ENCODE results near the gene ARHGAP40.

The ARHGAP40 gene

GRCh38 chr20:38692436-38693411, 91.1 kb downstream of the ARHGAP40 start:
- peak; percentile 39 for DNase-seq

GRCh38 chr20:38697306-38697705, 95.7 kb downstream of the ARHGAP40 start:
- no peak for DNase-seq

DNA sequence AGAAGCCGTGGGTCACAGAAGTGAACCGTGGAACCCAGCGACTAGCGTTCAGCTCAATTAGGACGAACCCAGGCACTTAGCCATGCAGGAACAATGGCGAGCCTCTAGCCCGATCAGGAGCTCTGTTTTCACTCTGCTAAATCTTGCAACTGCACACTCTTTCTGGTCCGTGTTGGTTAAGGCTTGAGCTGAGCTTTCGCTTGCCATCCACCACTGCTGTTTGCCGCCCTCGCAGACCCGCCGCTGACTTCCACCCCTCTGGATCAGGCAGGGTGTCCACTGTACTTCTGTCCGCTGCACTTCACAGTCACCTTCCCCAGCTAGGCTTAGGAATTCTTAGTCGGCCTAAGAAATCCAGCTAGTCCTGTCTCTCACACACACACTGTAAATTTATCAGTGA, 96.9 kb downstream of the ARHGAP40 start:
- no peak for DNase-seq

DNA sequence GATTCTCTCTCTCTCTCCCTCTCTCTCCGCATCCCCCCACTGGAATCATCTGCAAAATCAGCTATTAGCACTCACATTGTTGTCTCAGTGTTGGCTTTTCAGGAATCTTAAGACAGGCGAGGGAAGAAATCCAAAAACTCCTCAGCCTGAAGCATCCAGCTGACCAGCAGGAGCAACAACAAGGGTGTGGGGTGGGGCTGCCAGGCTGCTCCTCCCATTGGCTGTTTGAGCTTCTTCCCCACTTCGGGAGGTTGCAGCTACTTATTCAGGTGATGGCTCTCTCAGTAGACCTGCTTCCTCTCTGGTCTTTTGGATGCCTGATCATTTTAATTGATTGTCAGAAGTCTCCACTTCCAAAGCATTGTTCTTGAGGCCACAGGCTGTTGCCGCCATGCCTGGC, 98.5 kb downstream of the ARHGAP40 start:
- no peak for DNase-seq

Measured in activated CD4-positive, alpha-beta T cell treated with anti-CD3 and anti-CD28 coated beads, Interleukin-10, Interleukin-2, amounts not matched to agents 100 ng/mL and 50 ng/mL, durations not matched to agents 16 hours and 8 hours (primary cell).